NCI-H2171 (cell line): ENCODE results near the gene HSPB7.
"Not testable (repeated sequence)": the region's sequence is repeated elsewhere in the genome, so short reads cannot be mapped to it uniquely, and the experiment has no call there.

ENCODE experiments used
- DNase-seq: peaks from one replicate; lab custom pipeline; 2025; lab: John Stamatoyannopoulos, UW

HSPB7 gene

GRCh38 chr1:16017461-16018303 is at the start of gene HSPB7:
HSPB7 (minus strand) TSS chr1:16018043; CDS start chr1:16017963, 80 bp downstream.
- no peak for DNase-seq

- DNase-seq: peak; percentile 81
Observed at GRCh38 chr1:16067127-16067768, 49.4 kb upstream of the HSPB7 start.

- DNase-seq: no peak
Observed at GRCh38 chr1:16066245-16066644, 48.4 kb upstream of the HSPB7 start.

GRCh38 chr1:16065269-16065576 is 47.4 kb upstream of the HSPB7 start:
- no peak for DNase-seq

GRCh38 chr1:16064536-16065268 is 46.9 kb upstream of the HSPB7 start:
- no peak for DNase-seq

- DNase-seq: no peak
Observed at GRCh38 chr1:16063921-16064320, 46.1 kb upstream of the HSPB7 start.

GRCh38 chr1:16063226-16063829 is 45.5 kb upstream of the HSPB7 start:
- no peak for DNase-seq

- DNase-seq: not testable (repeated sequence)
Observed at GRCh38 chr1:16062687-16063075, 44.8 kb upstream of the HSPB7 start.

- DNase-seq: not testable (repeated sequence)
Observed at GRCh38 chr1:16061989-16062686, 44.3 kb upstream of the HSPB7 start.

GRCh38 chr1:16061266-16061665 is 43.4 kb upstream of the HSPB7 start:
- DNase-seq: peak; percentile 30

GRCh38 chr1:16058394-16059120 is 40.7 kb upstream of the HSPB7 start:
- DNase-seq: not testable (repeated sequence)

- DNase-seq: not testable (repeated sequence)
Observed at GRCh38 chr1:16057314-16057915, 39.6 kb upstream of the HSPB7 start.

- not testable (repeated sequence) for DNase-seq
Observed at GRCh38 chr1:16056521-16056912, 38.7 kb upstream of the HSPB7 start.

- peak; percentile 89 for DNase-seq
Observed at GRCh38 chr1:16055613-16056520, 38.0 kb upstream of the HSPB7 start.

- DNase-seq: no peak
Observed at GRCh38 chr1:16054598-16055540, 37.0 kb upstream of the HSPB7 start.

- no peak for DNase-seq
Observed at GRCh38 chr1:16053781-16054502, 36.1 kb upstream of the HSPB7 start.

- not testable (repeated sequence) for DNase-seq
Observed at GRCh38 chr1:16051949-16052348, 34.1 kb upstream of the HSPB7 start.

GRCh38 chr1:16051039-16051438 is 33.2 kb upstream of the HSPB7 start:
- no peak for DNase-seq
